LoVo (cell line): ENCODE data around the gene KCND2.
"Not testable (repeated sequence)": the region's sequence is repeated elsewhere in the genome, so short reads cannot be mapped to it uniquely, and the experiment has no call there.

ENCODE experiments used
- DNase-seq: peaks from one replicate; pipeline ENCODE4 v3.0.0-alpha.2; 2016; ENCODE audit warnings: low spot score

Gene KCND2

DNA sequence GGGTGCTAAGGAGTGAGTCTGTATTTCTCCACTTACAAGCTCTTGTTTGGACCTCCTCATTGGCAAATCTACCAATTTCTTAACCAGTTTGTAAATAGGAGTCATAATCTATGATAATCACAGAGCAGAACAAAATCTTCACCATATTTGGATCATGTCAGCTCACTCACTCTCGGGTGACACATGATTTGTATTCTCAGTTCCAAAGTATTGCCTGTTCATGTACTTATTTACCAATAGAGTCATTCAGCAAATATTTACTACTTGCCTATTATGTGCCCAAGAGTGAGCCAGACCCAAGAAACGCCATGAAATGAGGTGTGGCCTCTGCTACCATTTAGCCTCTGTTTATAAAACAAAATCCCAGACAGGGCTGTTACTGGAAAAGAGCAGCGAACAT, 470.2 kb downstream of the KCND2 start:
- peak; percentile 18 for DNase-seq

DNA sequence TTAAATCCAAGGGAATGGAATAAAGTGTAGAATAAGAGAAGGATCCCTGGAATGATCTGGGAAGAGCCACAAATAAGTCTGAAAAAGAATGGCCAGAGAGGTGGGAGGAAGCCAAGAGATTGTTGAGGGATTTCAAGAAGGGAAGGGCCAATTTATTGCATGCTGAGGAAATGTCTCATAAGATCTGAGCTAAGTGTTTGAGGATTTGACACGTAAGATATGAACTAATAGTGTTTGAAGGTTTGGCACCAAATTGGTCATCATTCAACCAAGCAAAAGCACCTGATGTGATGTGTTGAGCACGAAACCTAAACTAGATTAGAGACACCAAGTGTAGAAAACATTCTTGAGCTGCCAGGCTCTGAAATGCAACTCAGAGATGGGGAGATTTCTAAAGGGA, 487.1 kb downstream of the KCND2 start:
- no peak for DNase-seq

DNA sequence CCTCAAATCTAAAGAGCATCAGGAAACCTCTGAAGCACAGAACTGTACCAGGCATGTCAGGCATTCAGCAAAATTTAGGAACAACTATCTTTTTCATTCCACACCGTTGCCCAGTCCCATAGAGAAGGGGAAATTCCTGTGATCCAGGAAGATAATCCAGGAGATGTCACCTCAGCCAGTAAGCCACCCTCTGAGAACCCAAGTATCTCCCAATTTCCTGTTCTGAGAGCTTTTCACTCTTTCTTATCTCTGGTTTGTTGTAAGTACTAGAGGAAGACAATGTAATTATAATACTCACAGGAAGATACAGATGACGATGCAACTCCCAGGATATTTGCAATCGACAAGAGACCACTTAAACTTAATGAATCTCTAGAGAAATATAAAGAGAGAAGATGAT, 487.9 kb downstream of the KCND2 start:
- DNase-seq = no peak

DNA sequence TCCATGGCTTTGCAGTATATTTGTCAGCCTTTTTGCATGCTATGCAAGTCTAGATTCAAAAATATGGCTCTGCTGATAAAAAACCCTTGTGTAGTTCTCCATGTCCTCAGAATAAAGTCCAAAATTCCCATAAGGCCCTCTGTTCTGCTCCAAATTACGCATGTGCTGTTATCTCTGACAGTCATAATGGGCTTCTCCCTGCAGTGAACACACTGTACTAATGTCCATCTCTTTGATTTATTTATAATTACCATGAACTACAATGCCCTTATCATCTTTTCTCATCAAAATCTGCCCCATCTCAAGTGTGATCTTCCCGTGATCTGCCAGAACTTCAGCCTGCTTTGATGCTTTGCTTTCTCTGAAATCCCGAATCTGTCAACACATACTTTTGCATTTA, 497.2 kb downstream of the KCND2 start:
- no peak for DNase-seq

DNA sequence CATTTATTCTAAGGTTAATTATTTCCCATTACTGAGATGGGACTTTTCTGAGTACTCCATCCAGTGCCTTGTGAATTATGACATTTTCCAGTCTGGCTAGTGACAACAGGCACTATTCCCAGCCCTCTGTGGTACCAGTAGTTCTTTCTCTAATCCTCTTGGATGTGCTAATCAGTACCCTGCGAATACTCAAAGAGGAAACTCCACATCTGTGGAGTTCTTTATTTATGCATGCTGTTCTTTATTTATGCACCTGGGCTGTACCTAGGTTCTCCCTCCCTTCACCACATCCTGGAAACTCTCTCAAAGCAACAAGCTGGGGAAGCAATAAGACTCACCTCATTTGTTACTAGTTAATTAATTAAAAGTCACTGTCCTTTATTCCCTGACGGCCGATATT, 501.5 kb downstream of the KCND2 start:
- DNase-seq = no peak

DNA sequence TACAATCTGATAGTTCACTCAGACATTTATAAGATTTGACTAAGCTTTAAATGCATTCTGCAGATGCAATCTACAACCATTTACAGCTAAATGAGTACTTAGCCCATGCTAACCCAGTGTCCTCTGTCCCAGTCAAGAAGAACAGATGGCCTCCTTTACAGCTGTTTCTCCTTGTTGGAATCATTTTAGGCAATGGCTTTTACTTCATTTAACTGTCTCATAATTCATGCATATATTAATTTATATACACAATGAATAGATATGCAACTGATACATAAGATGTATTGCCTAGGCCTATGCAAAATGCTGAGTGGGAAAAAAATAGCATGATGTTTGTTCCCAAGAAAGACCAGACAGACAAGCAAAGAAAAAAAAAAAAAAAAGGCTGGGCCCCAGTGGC, 502.8 kb downstream of the KCND2 start:
- no peak for DNase-seq

DNA sequence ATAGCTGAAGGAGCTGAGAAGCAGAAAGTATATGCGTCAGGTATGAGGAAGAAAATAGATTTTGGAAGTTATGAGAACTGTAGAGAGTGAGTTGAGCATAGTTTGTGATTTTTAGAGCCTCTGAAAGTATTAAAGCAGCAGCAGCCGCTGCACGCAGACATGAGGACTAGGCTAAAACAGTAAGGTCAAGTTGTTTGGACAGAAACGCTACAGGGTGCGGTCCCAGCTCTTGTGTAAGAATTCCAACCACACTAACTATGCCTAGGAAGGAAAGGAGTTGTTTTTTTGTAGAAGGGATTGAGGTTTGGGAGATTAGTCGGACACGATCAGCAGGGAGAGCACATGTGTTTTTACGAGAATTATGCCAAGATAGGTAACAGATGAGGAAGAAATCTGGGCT, 506.1 kb downstream of the KCND2 start:
- not testable (repeated sequence) for DNase-seq

DNA sequence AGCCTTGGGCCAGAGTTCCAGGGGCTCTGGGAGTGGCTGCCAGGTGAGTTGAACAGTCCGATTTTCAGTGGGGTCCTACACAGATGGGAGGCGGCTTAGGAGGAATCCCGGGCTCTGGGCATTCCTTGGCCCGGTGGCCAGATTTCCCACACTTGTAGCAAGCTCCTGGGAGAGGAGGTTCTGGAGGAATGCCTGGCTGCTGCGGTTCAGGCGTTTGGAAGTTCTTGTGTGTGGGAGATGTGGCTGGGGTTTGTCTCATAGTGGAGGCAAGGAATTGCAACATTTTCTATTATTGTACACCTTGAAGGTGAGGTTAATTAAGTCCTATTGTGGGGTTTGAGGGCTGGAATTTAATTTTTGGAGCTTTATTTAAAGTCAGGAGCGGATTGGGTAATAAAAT, 507.5 kb downstream of the KCND2 start:
- DNase-seq = not testable (repeated sequence)

DNA sequence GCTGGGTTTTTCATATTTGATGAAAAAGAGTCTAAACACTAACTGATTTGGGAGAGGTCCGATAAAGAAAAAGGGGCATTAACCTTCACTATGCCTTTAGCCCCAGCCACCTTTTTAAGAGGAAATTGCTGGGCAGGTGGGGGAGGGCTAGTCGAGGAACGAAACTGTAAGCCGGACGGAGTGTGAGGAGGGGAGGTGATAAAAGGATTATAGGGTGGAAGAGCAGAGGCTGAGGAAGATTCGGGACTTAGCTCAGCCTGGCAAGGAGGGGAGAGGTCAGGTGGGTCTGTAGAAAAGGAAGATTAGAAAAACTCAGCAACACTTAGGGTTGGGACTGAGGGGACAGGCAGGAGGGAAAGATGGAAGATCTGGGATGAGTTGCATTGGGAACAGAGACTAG, 508.0 kb downstream of the KCND2 start:
- no peak for DNase-seq

DNA sequence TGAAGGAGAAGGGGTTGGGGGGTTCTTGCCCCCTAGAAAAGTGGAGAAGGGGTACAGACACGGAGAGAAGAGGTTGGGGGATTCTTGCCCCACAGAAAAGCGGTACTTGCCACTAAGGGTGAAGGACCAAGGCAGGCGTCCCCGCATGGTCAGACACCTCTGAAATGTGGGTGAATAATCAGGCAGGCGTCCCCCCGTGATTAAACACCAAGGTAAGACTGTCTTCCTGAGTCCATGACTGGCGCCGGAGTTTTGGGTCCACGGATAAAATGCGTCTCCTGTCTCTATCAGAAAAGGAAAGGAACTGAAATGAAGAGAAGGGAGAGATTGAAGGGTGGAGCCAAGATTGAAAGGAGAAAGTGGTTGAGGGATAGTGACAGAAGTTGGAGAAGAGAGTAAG, 508.9 kb downstream of the KCND2 start:
- not testable (repeated sequence) for DNase-seq

DNA sequence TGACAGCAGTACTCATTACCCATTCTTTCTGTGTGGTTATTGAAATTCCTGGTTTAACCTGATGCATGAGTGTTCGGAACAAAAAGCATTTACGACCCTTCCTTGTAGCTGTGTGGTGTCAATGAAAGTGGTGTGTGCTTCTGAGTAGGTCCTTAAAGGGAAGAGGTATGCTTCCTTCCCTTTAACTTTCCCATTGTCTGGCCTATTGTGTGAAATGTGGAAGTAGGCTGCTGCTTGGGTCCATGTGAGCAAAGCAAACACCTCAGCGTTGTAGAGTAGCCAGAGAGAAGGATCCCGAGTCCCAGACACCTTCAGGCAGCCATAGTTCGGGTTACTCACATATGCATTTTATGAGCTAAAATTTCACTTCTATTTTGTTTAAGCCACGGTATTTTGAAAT, 510.3 kb downstream of the KCND2 start:
- DNase-seq = no peak

DNA sequence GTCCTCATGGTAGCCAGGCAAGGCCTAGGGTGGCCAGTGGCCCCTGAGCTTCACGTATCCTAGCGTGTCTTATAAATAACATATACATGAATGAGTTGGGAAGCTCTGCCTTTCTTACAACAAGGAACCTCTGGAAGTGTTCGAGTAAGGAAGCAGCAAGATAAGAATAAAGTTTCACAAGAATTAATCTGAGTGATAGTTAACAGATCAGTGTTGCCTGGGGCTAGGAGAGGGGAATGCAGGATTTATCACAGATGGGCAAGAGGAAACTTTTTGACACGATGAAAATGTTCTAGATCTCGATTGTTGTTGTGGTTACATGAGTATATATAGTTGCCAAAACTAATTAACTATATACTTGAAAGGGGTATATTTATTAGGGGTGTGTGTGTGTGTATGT, 510.7 kb downstream of the KCND2 start:
- no peak for DNase-seq

DNA sequence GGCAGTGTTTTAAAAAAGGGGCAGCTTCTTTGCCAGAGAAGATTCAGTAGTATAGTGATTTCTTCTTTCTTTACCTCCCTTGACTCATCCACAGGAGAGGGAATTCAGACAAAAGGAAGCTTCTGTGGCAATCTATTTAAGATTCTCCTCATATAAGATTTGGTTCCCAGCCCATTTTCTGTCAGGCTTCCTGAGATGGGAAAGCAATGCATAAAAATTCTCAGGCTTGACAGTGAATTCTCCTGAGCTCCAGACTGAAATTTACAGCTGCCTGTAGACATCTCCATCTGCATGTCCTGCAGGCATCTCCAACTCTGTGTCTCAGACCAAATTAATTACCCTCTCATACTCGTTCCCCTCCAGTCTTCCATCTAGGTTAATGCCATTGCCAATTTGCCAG, 512.1 kb downstream of the KCND2 start:
- no peak for DNase-seq

DNA sequence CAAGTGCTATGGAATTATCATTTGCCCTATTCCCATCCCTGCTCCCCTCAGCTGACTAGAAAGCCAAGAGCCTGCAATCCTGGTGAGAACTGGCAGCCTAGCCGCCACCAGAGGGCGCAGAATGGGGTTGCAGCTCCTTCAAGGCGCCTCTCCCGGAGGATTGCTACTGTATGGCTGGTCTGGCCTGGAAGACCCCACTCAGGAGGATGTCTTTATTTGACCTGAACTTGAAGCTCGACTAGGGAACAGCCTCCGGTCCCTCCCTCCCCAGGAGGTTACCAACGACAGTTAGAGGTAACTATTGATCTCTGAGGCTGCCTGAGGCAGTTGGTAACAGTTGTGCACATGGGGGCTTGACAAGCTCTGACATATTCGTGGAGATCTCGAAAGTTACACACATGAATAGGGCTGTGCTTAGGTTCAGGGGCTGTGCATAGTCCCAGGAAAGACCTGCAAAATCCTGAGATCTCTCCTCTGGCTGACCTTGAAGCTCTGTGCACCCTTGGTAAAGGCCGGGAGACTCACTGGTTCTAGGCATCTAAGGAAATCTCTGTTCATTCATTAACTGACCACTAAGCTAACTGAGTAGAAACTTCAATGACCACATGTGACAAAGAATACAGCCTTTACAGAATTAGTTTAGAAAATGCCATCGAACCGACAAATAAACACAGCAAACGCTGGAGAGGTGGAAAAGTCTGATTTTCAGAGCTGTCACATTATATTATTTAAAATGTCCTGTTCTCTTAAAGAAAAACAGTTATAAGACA, 519.3 kb downstream of the KCND2 start:
- peak; percentile 85 for DNase-seq

DNA sequence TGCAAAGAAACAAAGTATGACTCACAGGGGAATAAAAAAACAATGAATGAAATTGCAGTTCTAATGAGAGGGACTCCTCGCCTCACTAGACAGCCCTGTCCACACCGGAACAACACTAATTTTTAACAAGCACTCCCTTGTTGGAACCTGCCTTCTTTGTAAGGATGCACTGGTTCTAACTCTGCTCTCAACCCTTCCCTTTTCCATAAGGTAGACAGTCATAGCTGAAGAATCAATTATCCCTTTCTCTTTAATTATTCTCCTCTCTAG, 519.8 kb downstream of the KCND2 start:
- DNase-seq = no peak

DNA sequence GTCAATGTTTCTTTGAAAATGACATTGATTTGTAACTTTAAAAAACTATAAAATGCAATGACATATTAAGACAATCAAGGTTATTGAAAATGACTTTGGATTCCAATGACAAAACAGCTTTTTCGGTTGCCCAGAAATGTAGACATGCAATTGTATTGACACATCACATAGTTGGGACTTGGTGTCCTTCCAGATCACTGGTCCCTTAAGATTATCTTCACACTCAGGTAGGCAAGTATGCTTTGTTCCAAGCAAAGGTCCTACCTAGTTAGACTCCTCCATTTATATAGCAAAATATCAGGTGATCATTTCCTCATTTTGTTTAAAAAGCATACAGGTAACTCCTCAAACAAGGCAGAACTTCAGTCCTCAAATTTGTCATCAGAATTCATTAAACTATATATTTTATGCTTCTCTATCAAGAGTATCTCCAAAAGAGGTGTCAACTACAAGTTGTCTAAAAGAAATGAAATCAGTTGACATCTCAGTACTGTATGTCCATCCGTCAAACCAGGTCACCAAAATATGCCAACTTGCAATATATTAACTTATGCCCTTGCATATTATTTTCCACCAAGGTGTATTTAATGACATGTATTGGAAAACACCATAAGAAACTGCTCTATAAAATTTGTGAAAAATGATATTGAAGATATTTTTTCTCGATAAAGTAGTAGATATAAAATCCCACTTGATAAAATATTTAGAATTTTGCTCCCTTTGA, 520.4 kb downstream of the KCND2 start:
- DNase-seq = no peak

DNA sequence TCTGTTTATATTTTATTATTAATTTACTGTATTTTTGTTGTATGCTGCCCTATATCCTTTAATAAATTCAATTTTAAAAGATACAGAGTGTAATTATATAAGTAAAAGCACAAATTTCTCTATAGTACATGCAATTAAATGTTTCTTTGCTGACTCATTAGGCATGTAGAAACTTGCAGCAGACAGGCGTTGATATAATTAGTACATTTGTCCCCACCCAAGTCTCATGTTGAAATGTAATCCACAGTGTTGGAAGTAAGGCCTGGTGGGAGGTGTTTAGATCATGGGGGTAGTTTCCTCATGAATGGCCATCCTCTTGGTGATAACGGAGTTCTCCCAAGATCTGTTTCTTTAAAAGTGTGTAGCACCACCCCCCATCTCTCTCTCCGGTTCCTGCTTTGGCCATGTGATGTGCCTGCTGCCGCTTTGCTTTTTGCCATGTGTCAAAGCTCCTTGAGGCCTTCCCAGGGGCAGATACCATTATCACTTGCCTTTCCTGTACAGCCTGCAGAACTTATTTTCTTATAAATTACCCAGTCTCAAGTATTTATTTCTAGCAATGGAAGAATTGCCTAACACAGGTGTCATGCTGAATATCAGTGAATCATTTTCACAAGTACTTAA, 521.2 kb downstream of the KCND2 start:
- no peak for DNase-seq

DNA sequence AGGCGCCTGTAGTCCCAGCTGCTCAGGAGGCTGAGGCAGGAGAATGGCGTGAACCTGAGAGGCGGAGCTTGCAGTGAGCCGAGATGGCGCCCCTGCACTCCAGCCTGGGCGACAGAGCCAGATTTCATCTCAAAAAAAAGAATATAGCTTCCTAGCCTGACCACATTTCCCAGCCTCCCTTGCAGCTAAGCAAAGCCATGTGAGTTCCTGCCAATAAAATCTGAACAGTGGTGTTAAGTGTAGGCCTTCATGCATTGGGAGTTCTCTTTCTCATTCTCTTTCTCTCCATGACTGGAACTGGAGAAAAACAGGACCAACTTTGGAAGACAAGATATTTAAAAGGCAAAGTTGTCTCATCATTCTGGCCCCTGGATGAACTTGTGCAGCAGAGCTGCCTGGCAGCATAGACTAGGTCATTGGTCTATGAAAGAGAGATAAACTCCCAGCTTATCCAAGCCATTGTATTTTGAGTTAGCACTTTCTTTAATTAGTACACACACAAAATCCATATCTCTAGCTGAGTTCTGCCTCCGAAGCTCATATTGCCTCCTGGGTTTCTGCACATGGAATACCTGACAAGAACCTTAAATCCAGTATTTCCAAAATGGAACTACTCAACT, 524.2 kb downstream of the KCND2 start:
- DNase-seq = no peak

DNA sequence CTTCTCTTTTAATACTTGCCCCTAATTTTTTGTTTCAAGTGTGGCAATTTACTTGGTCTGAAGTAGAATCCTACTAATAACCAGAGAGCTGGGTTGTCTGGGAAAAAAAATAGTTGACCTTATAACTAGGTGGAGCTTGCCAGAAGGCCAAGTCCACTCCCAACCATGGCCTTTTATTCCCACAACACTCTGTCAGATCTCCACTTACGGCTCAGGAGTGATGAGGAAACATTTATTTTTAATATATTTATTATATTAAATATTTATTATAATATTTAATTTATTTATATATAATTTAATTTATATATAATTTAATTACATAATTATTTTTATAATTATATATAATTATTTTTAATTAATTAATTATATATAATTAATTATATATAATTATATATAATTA, 526.2 kb downstream of the KCND2 start:
- DNase-seq = no peak
